Astrocyte (in vitro differentiated cells and primary cell): ENCODE data around the gene RNH1. TPM values are rescaled to one million over a fixed set of nuclear protein-coding genes. Genes with fewer than 3 reads are reported as not detected.

Experiments used
- DNase-seq: peaks from one replicate; pipeline ENCODE4 v3.0.0-alpha.2; 2010; ENCODE audit warnings: low read depth
- FAIRE-seq: peaks from 2 replicates; lab custom pipeline; 2011; peaks lifted over from hg19 to GRCh38; lab: Jason Lieb, UNC
- H2AFZ ChIP-seq: 2 replicates; pipeline ENCODE4 v1.6.0; 2012; ENCODE audit warnings: low read depth, low read length, inconsistent platforms
- H3K27ac ChIP-seq: 2 replicates; pipeline ENCODE4 v1.5.1; 2011; ENCODE audit warnings: low read depth, low read length, inconsistent platforms
- H3K27me3 ChIP-seq: 2 replicates; pipeline ENCODE4 v1.6.0; 2011; ENCODE audit warnings: low read length, inconsistent platforms; ENCODE audit not compliant: insufficient read depth
- H3K36me3 ChIP-seq: 2 replicates; pipeline ENCODE4 v1.5.1; 2011; ENCODE audit warnings: low read length, inconsistent platforms; ENCODE audit not compliant: insufficient read depth
- H3K4me1 ChIP-seq: 2 replicates; pipeline ENCODE4 v1.5.1; 2011; ENCODE audit warnings: low read length, inconsistent platforms; ENCODE audit not compliant: insufficient read depth
- H3K4me2 ChIP-seq: 2 replicates; pipeline ENCODE4 v1.6.0; 2012; ENCODE audit warnings: low read length, inconsistent platforms
- H3K4me3 ChIP-seq: 2 replicates; pipeline ENCODE4 v1.5.1; 2011; ENCODE audit warnings: low read depth, mild to moderate bottlenecking, low read length, inconsistent platforms; ENCODE audit not compliant: insufficient read depth
- H3K79me2 ChIP-seq: 2 replicates; pipeline ENCODE4 v1.6.0; 2012; ENCODE audit warnings: mild to moderate bottlenecking, low read length, inconsistent platforms; ENCODE audit not compliant: insufficient read depth
- H3K9ac ChIP-seq: 2 replicates; pipeline ENCODE4 v1.6.0; 2012; ENCODE audit warnings: mild to moderate bottlenecking, low read length, inconsistent platforms
- H3K9me3 ChIP-seq: 2 replicates; pipeline ENCODE4 v1.5.1; 2012; ENCODE audit warnings: low read depth, mild to moderate bottlenecking, low read length, inconsistent platforms; ENCODE audit not compliant: insufficient read depth
- H4K20me1 ChIP-seq: 2 replicates; pipeline ENCODE4 v1.6.0; 2012; ENCODE audit warnings: low read length, inconsistent platforms; ENCODE audit not compliant: insufficient read depth
- H3K27ac Mint-ChIP-seq: one replicate; pipeline ENCODE4 v1.8.0; 2021; ENCODE audit warnings: mild to moderate bottlenecking, mixed read lengths; ENCODE audit not compliant: unreplicated experiment
- H3K27me3 Mint-ChIP-seq: one replicate; pipeline ENCODE4 v1.8.0; 2021; ENCODE audit warnings: low read depth, mixed read lengths; ENCODE audit not compliant: unreplicated experiment
- H3K36me3 Mint-ChIP-seq: one replicate; pipeline ENCODE4 v1.8.0; 2021; ENCODE audit warnings: low read depth, mixed read lengths; ENCODE audit not compliant: unreplicated experiment
- H3K4me1 Mint-ChIP-seq: one replicate; pipeline ENCODE4 v1.8.0; 2021; ENCODE audit warnings: low read depth, mixed read lengths; ENCODE audit not compliant: unreplicated experiment
- H3K4me3 Mint-ChIP-seq: one replicate; pipeline ENCODE4 v1.8.0; 2021; ENCODE audit warnings: mild to moderate bottlenecking, moderate library complexity, mixed read lengths; ENCODE audit not compliant: unreplicated experiment
- H3K9me3 Mint-ChIP-seq: one replicate; pipeline ENCODE4 v1.8.0; 2021; ENCODE audit warnings: mild to moderate bottlenecking, mixed read lengths; ENCODE audit not compliant: unreplicated experiment
- EZH2 ChIP-seq: IDR thresholded peaks from 2 replicates; pipeline ENCODE4 v1.6.1; 2012; ENCODE audit warnings: mild to moderate bottlenecking, low read length, inconsistent platforms; ENCODE audit not compliant: insufficient read depth
- total RNA-seq: library from RNA; stranded (reverse); gene quantifications from 2 replicates; pipeline ENCODE4 v1.2.1, GENCODE V29; 2021
- TF ChIP-seq, protein P1 (sequence below): IDR thresholded peaks from 2 replicates; pipeline ENCODE4 v1.5.1; 2011; ENCODE audit warnings: low read depth, mild to moderate bottlenecking, inconsistent platforms, low read length, moderate library complexity; ENCODE audit not compliant: insufficient read depth

Gene RNH1
- total RNA-seq, 1 donor from 2014 or later: 117 TPM

DNA sequence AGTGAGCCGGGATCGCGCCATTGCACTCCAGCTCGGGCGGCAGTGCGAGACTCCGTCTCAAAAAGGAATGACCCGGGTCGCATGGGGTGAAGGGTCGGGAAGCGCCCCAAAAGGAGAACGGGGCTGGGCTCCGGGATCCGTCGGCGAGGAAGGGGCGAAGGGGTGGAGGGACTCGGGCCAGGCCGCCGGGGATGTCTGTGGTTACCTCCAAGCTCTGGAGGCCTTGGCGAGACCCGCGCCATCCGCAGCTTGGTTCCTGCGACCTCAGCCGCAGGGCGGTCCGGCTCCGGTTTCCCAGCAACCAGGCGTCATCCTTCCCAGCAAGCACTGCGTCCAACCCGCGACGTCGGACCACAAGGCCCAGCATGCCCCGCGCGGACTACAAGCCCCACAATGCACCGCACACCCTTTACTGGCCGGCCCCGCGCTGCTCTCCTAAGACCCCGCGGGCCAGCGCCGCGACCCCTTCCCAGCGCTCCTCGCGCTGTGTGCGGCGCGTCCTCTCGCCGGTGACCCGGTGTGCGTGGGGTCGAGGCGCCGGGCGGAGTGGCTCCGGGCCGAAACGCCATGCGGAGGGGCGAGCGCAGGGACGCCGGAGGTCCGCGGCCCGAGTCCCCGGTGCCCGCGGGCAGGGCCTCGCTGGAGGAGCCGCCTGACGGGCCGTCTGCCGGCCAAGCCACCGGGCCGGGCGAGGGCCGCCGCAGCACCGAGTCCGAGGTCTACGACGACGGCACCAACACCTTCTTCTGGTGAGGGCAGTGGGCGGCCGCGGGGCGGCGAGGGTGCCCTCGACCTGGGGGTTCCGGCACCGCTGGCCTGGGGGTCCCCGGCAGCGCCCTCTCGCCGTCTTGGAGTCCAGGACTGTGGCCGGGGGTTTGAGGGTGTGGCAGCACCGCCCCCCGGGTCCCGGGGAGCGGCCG, 56.9 kb downstream of the RNH1 start, which contains the start of gene PTDSS2:
Gene PTDSS2, plus strand, starts transcription at position 391 of the 920 bp plus-strand sequence. Its CDS starts 177 bp downstream, at position 568.
- Histone ChIP-seq H3K27me3 (no peaks in the 10 kb centered on the region), H3K9ac (peak within 1 kb of the TSS; percentile 86), H3K4me1 (peaks cover 8% of the 10 kb centered on the region), H3K27ac (peak within 1 kb of the TSS; percentile 86), H2AFZ (peak within 1 kb of the TSS; percentile 88), H3K4me3 (peak within 1 kb of the TSS; percentile 84), H3K4me2 (peak within 1 kb of the TSS; percentile 100), H4K20me1 (peaks cover 39% of the 10 kb centered on the region), H3K36me3 (peaks cover 7% of the 10 kb centered on the region), H3K79me2 (peaks cover 52% of the 10 kb centered on the region), H3K9me3 (no peaks in the 10 kb centered on the region)
- H3K9me3 Mint-ChIP-seq: peaks cover 2% of the 10 kb centered on the region
- H3K36me3 Mint-ChIP-seq: peaks cover 13% of the 10 kb centered on the region
- peaks cover 7% of the 10 kb centered on the region for H3K4me1 Mint-ChIP-seq
- peak within 1 kb of the TSS; percentile 95 for H3K27ac Mint-ChIP-seq
- H3K4me3 Mint-ChIP-seq: peak within 1 kb of the TSS; percentile 96
- FAIRE-seq: peak; percentile 58
- TF ChIP-seq, protein P1, sequence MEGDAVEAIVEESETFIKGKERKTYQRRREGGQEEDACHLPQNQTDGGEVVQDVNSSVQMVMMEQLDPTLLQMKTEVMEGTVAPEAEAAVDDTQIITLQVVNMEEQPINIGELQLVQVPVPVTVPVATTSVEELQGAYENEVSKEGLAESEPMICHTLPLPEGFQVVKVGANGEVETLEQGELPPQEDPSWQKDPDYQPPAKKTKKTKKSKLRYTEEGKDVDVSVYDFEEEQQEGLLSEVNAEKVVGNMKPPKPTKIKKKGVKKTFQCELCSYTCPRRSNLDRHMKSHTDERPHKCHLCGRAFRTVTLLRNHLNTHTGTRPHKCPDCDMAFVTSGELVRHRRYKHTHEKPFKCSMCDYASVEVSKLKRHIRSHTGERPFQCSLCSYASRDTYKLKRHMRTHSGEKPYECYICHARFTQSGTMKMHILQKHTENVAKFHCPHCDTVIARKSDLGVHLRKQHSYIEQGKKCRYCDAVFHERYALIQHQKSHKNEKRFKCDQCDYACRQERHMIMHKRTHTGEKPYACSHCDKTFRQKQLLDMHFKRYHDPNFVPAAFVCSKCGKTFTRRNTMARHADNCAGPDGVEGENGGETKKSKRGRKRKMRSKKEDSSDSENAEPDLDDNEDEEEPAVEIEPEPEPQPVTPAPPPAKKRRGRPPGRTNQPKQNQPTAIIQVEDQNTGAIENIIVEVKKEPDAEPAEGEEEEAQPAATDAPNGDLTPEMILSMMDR: no peak
- no peak for TF ChIP-seq EZH2
- H3K27me3 Mint-ChIP-seq: no peaks in the 10 kb centered on the region
- peak; percentile 91 for DNase-seq

DNA sequence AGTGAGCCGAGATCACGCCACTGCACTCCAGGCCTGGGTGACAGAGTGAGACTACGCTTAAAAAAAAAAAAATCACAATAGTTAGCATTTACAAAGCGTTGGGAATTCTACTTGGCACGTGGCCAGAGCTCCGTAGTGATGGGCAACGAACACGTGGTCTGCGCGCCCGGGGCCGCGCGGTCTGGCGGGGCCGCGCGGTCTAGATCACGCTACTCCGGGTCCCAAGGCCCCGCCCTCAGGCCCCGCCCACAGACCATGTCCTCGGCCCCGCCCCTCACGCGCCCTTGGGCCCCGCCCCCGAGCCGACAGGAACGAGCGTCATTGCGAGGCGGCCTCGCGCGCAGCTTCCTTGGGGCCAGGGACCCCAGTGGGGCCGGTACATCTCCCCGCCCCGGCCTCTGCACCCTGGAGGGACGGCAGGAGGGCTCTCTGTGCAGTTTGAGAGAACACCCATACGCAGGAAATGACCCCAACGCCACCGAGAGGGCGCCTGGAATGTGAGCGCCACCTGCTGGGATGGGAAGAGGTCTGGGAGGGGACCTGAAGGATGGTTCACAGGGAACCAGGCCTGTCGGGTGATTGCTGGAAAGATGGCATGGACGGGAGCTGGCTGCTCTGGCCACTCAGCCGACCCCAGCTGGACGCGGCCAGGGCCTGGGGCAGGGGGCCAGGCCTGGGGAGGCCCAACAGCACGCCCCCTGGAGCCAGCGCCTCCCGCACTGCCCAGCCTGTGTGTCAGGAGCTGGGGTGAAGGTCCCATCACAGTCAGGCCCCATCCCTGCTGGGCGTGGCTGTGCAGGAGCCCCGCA, 58.9 kb downstream of the RNH1 start:
- peak; percentile 64 for DNase-seq
- Histone ChIP-seq H3K27me3 (no peaks in the 10 kb centered on the region), H3K79me2 (peaks cover 34% of the 10 kb centered on the region), H4K20me1 (peaks cover 22% of the 10 kb centered on the region), H3K4me2 (peak overlapping the region; percentile 79), H3K36me3 (peaks cover 3% of the 10 kb centered on the region), H3K9ac (peak overlapping the region; percentile 73), H2AFZ (peak overlapping the region; percentile 77), H3K9me3 (no peaks in the 10 kb centered on the region), H3K4me3 (peak overlapping the region; percentile 58), H3K4me1 (peaks cover 12% of the 10 kb centered on the region), H3K27ac (peak overlapping the region; percentile 79)
- Mint-ChIP-seq H3K36me3 (peaks cover 6% of the 10 kb centered on the region), H3K4me3 (peak overlapping the region; percentile 86), H3K4me1 (peaks cover 10% of the 10 kb centered on the region), H3K9me3 (no peaks in the 10 kb centered on the region), H3K27ac (peak overlapping the region; percentile 78), H3K27me3 (no peaks in the 10 kb centered on the region)
- FAIRE-seq: no peak
- TF ChIP-seq EZH2: no peak
- TF ChIP-seq, protein P1: peak; percentile 67
